GM12865 (cell line): ENCODE measurements around the gene PDE4D.

Source experiments
- DNase-seq: peaks from one replicate; pipeline ENCODE4 v3.0.0; 2010; ENCODE audit warnings: low read depth
- H3K4me3 ChIP-seq: 2 replicates; pipeline ENCODE4 v1.5.1; 2011; ENCODE audit warnings: mild to moderate bottlenecking, low read depth, low read length, control low read depth
- TF ChIP-seq, protein P1 (sequence below): IDR thresholded peaks from 2 replicates; pipeline ENCODE4 v1.5.1; 2011; ENCODE audit warnings: low read length, control low read depth, low read depth, inconsistent platforms; ENCODE audit not compliant: insufficient read depth; ENCODE audit errors: missing control alignments

PDE4D gene

DNA sequence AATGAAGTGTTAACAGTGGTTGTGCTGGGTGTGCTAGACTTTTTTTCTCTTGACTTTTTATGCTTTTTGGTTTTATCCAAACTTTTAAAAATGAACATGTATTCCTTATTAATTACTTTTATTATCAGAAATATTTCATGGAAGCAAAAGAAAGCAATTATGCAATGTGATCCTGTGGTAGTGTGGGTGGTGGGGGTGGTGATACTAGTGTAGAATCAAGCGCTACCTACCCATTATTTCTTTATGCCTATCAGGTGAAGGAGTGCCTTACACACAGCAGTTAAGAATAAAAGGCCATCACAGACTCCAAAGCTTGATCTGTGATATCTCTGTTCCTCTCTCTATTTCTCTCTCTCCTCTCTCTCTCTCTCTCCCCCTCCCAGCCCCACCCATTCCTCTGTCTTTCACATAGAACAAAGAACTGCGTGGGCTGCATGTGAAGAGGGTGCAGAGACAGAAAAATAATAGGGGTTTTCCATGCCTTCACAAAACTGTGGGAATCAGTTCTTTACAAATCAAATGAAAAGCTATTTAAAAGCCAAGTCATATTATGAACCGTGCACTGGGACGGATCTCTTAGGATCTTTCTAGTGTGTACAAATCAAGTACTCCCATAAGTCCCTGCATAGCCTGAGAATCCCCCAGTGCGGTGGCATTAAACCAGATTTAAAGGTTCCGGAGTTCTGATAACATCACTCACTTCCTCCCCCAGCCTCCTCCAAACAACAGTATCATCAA is 959.5 kb downstream of the PDE4D start:
- H3K4me3 ChIP-seq, result no peak overlapping the region
- no peak for DNase-seq
- TF ChIP-seq, protein P1, sequence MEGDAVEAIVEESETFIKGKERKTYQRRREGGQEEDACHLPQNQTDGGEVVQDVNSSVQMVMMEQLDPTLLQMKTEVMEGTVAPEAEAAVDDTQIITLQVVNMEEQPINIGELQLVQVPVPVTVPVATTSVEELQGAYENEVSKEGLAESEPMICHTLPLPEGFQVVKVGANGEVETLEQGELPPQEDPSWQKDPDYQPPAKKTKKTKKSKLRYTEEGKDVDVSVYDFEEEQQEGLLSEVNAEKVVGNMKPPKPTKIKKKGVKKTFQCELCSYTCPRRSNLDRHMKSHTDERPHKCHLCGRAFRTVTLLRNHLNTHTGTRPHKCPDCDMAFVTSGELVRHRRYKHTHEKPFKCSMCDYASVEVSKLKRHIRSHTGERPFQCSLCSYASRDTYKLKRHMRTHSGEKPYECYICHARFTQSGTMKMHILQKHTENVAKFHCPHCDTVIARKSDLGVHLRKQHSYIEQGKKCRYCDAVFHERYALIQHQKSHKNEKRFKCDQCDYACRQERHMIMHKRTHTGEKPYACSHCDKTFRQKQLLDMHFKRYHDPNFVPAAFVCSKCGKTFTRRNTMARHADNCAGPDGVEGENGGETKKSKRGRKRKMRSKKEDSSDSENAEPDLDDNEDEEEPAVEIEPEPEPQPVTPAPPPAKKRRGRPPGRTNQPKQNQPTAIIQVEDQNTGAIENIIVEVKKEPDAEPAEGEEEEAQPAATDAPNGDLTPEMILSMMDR, result no peak

GRCh38 chr5:58932057-58932612 is 961.4 kb downstream of the PDE4D start:
- TF ChIP-seq, protein P1, result no peak
- DNase-seq, result no peak
- H3K4me3 ChIP-seq, result no peak overlapping the region

- H3K4me3 ChIP-seq, result no peak overlapping the region
- TF ChIP-seq, protein P1, result no peak
- no peak for DNase-seq
Measured at GRCh38 chr5:58930520-58930919, 963.0 kb downstream of the PDE4D start.

DNA sequence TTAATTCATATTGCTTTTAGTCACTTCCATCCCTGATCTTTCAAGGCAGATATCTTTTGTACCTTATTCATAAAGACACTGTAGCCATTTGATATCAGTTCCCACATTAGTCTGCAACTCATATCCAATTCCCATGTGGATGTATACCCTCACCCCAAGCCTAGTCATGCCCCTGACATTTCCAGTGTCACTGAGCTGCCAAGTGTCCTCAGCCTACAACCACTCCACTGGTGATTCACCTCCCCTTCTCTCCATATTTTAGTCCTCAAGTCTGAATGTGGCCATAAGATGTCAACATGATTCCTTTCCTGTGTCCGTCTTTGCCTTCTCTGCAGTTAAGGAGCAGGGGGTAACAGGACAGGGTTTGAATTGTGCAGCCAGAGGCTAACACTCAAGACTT is 963.8 kb downstream of the PDE4D start:
- DNase-seq, result no peak
- H3K4me3 ChIP-seq, result no peak overlapping the region
- TF ChIP-seq, protein P1, result no peak

- no peak overlapping the region for H3K4me3 ChIP-seq
- TF ChIP-seq, protein P1, result no peak
- no peak for DNase-seq
Measured at GRCh38 chr5:58927938-58928337, 965.6 kb downstream of the PDE4D start.

GRCh38 chr5:58927181-58927580 is 966.3 kb downstream of the PDE4D start:
- DNase-seq, result no peak
- TF ChIP-seq, protein P1, result no peak
- H3K4me3 ChIP-seq, result no peak overlapping the region

DNA sequence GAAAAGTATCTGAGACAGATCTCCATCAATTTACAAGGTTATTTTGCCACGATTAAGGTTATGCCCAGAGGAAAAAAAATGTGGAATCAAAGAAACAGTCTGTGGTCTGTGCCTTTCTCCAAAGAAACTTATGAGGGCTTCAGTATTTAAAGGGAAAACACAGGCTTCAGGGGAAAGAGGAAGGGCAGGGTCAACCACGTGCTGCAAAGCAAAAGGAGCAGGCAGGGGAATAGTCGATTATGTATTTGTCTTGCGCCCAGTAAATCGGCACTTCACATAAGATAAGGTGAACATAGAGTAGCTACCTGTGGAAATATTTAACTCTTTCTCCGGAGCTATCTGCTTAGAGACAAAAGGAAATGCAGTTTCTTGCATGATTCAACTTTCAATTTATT is 967.0 kb downstream of the PDE4D start:
- H3K4me3 ChIP-seq, result no peak overlapping the region
- TF ChIP-seq, protein P1, result no peak
- DNase-seq, result no peak
